ENCODE results near the gene MYL4. TPM values are rescaled to one million over a fixed set of nuclear protein-coding genes. Genes with fewer than 3 reads are reported as not detected.

MYL4 gene
- polyA plus RNA-seq, 1 of the 3 experiments (the other 2 are of a cell fraction): not detected

DNA sequence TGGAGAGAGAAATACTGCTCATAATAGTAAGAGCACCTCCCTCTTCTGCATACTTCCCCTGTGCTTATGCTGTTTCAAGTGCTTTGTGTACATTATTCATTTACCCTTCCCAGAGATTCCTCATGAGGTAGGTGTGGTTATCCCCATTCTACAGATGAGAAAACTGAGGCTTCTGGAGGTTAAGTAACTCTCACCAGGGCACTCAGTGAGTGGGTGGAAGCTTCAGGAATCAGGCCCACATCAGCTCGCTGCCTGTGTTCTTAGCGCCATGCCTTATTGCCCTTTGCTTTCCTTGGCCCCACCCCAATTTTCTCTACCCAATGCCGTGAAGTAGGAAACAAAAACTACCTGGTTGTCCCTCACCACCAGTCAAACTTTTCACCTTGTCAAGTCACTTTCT, 26.4 kb downstream of the MYL4 start:
- Histone ChIP-seq H2AFZ (ENCODE audit: low read depth) (no peak overlapping the region), H3K27ac (ENCODE audit: low read depth in 2 of 2, low read length in 1 of 2) (no peak overlapping the region), H3K9ac (no peak overlapping the region), H3K4me3 (ENCODE audit: low read depth in 2 of 2, low read length in 1 of 2) (no peak overlapping the region), H3K4me1 (ENCODE audit: control insufficient read depth in 1 of 2, insufficient read depth in 2 of 2, low read depth in 1 of 2, low read length in 1 of 2) (peaks cover 10 to 12% of the 10 kb centered on the region in 2 experiments), H4K20me1 (ENCODE audit: insufficient read depth) (no peaks in the 10 kb centered on the region), H3K36me3 (replicated peaks in 1 of 2; ENCODE audit: control insufficient read depth in 1 of 2, insufficient read depth in 2 of 2, low read length in 1 of 2) (no peaks in the 10 kb centered on the region), H3K4me2 (no peak overlapping the region), H3K79me2 (ENCODE audit: insufficient read depth) (no peaks in the 10 kb centered on the region), H3F3A (replicated peaks; ENCODE audit: insufficient read depth) (peaks cover 16% of the 10 kb centered on the region), H3K9me2 (no peaks in the 10 kb centered on the region), H3K9me3 (no peaks in the 10 kb centered on the region), H3K27me3 (ENCODE audit: insufficient read depth) (no peaks in the 10 kb centered on the region)
- ChIA-PET POLR2A (no interaction called here), CTCF (interaction anchor here (6.9 kb wide), 1 partner anchor 80 kb away, joined by 63 read pairs; no protein-coding TSS in a partner anchor)
- DNase-seq: no peak
- WGBS (ENCODE audit: low lambda C conversion rate): 94% methylated on average over 3 of the region's 3 CpGs
- no peak for TF ChIP-seq GATA2 (CRISPR knock-in tag; IDR thresholded peaks at IDR 0.05)
- TF ChIP-seq RAD21 (IDR thresholded peaks at IDR 0.05; ENCODE audit: low read length): no peak
- TF ChIP-seq, protein P1, sequence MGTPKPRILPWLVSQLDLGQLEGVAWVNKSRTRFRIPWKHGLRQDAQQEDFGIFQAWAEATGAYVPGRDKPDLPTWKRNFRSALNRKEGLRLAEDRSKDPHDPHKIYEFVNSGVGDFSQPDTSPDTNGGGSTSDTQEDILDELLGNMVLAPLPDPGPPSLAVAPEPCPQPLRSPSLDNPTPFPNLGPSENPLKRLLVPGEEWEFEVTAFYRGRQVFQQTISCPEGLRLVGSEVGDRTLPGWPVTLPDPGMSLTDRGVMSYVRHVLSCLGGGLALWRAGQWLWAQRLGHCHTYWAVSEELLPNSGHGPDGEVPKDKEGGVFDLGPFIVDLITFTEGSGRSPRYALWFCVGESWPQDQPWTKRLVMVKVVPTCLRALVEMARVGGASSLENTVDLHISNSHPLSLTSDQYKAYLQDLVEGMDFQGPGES (IDR thresholded peaks at IDR 0.05; ENCODE audit: low read depth, low read length): no peak
- no peak for TF ChIP-seq USF1 (IDR thresholded peaks at IDR 0.05; ENCODE audit: borderline replicate concordance, low read depth)
- no peak for TF ChIP-seq FOXJ3 (CRISPR knock-in tag; IDR thresholded peaks at IDR 0.05)
- no peak for TF ChIP-seq TAF1 (IDR thresholded peaks at IDR 0.05; ENCODE audit: borderline replicate concordance, low read depth, low read length)
- TF ChIP-seq EZH2phosphoT487 (IDR thresholded peaks at IDR 0.05; ENCODE audit: borderline replicate concordance, low read depth): no peak
- no peak for TF ChIP-seq RFX5 (IDR thresholded peaks at IDR 0.05; ENCODE audit: low read length)
- TF ChIP-seq JUND (IDR thresholded peaks at IDR 0.05): no peak
- TF ChIP-seq MEF2A (IDR thresholded peaks at IDR 0.05; ENCODE audit: borderline replicate concordance, low read depth): no peak
- no peak for TF ChIP-seq SMC3 (IDR thresholded peaks at IDR 0.05; ENCODE audit: low read depth, low read length)
- TF ChIP-seq NFIC (IDR thresholded peaks at IDR 0.05; ENCODE audit: borderline replicate concordance): no peak
- no peak for TF ChIP-seq ZBTB33 (IDR thresholded peaks at IDR 0.05; ENCODE audit: borderline replicate concordance, low read depth)
- no peak for TF ChIP-seq REST (IDR thresholded peaks at IDR 0.05; ENCODE audit: low read depth, low read length)
- TF ChIP-seq, protein P2, sequence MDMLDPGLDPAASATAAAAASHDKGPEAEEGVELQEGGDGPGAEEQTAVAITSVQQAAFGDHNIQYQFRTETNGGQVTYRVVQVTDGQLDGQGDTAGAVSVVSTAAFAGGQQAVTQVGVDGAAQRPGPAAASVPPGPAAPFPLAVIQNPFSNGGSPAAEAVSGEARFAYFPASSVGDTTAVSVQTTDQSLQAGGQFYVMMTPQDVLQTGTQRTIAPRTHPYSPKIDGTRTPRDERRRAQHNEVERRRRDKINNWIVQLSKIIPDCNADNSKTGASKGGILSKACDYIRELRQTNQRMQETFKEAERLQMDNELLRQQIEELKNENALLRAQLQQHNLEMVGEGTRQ (IDR thresholded peaks at IDR 0.05; ENCODE audit: borderline replicate concordance, low read depth, low read length): no peak
- no peak for TF ChIP-seq ELF1 (IDR thresholded peaks at IDR 0.05)
- TF ChIP-seq, protein P3, sequence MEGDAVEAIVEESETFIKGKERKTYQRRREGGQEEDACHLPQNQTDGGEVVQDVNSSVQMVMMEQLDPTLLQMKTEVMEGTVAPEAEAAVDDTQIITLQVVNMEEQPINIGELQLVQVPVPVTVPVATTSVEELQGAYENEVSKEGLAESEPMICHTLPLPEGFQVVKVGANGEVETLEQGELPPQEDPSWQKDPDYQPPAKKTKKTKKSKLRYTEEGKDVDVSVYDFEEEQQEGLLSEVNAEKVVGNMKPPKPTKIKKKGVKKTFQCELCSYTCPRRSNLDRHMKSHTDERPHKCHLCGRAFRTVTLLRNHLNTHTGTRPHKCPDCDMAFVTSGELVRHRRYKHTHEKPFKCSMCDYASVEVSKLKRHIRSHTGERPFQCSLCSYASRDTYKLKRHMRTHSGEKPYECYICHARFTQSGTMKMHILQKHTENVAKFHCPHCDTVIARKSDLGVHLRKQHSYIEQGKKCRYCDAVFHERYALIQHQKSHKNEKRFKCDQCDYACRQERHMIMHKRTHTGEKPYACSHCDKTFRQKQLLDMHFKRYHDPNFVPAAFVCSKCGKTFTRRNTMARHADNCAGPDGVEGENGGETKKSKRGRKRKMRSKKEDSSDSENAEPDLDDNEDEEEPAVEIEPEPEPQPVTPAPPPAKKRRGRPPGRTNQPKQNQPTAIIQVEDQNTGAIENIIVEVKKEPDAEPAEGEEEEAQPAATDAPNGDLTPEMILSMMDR (IDR thresholded peaks at IDR 0.05): no peak
- TF ChIP-seq TEAD4 (IDR thresholded peaks at IDR 0.05; ENCODE audit: borderline replicate concordance, insufficient read depth): no peak
- TF ChIP-seq SIN3A (IDR thresholded peaks at IDR 0.05; ENCODE audit: borderline replicate concordance, low read depth, low read length): no peak
- no peak for TF ChIP-seq FOXM1 (IDR thresholded peaks at IDR 0.05; ENCODE audit: low read depth)
